Spinal cord (tissue), 10 donors: Measurements from ENCODE around the gene DOK6. TPM values are rescaled to one million over a fixed set of nuclear protein-coding genes. Genes with fewer than 3 reads are reported as not detected.
"Not testable (repeated sequence)": the region's sequence is repeated elsewhere in the genome, so short reads cannot be mapped to it uniquely, and the experiment has no call there.

ENCODE experiments used
- DNase-seq, 6 donors: peaks; one replicate each; pipeline versions ENCODE4 v3.0.0 to v3.0.0-alpha.2; 2013 to 2015; ENCODE audit warnings: low spot score in 6 of 6, low read depth in 4 of 6
- H3K27ac ChIP-seq: one replicate; pipeline ENCODE4 v1.5.1; 2013; ENCODE audit warnings: low read depth, low read length, control low read depth
- H3K27me3 ChIP-seq: one replicate; pipeline ENCODE4 v1.6.1; 2013; ENCODE audit warnings: low read length; ENCODE audit not compliant: control insufficient read depth, insufficient read depth
- H3K36me3 ChIP-seq: one replicate; pipeline ENCODE4 v1.6.1; 2013; ENCODE audit warnings: low read length; ENCODE audit not compliant: control insufficient read depth, insufficient read depth
- H3K4me1 ChIP-seq: one replicate; pipeline ENCODE4 v1.6.1; 2013; ENCODE audit warnings: low read length; ENCODE audit not compliant: control insufficient read depth, insufficient read depth
- H3K4me3 ChIP-seq: one replicate; pipeline ENCODE4 v1.5.1; 2013; ENCODE audit warnings: low read depth, low read length, control low read depth
- H3K9me3 ChIP-seq: one replicate; pipeline ENCODE4 v1.6.1; 2013; ENCODE audit warnings: low read length; ENCODE audit not compliant: control insufficient read depth, insufficient read depth
- WGBS: methylation state at CpG from one replicate; pipeline ENCODE4 v1.1.5; 2013; ENCODE audit warnings: missing lambda C conversion rate; ENCODE audit not compliant: insufficient coverage; 5-methylcytosine and 5-hydroxymethylcytosine counted together
- long read RNA-seq, 4 donors: transcript quantifications; one replicate each; lab custom pipeline, GENCODE V29; 2026
- polyA plus RNA-seq, 2 donors: library from polyadenylated mRNA; unstranded; fragments of 120-200 nt; gene quantifications; one replicate each; pipeline ENCODE4 v1.2.1, GENCODE V29; 2013; ENCODE audit not compliant: insufficient read length in 2 of 2
- total RNA-seq, 2 donors: library from RNA; depleted of rRNA in 1 of 2; stranded (reverse); fragments of 120-200 nt in 1 of 2; fragments of >200 nt in 1 of 2; gene quantifications; one replicate each; pipeline versions ENCODE4 v1.2.3 to v1.2.4, GENCODE V29; 2013 to 2014
- donor health status: healthy.

The DOK6 gene
- 10 to 100 TPM; 26.5 to 64.4 TPM for total RNA-seq
- 10 to 100 TPM; 31.0 to 50.3 TPM for polyA plus RNA-seq
- long read RNA-seq, donor 1, full-length matches to known transcripts = 12 of 12 reads
- long read RNA-seq, donor 1, partial matches to known transcripts = 0 of 12 reads
- long read RNA-seq, donor 1, other reads (novel, unspliced or antisense) = 0 of 12 reads
- long read RNA-seq, donor 2, full-length matches to known transcripts = 6 of 6 reads
- long read RNA-seq, donor 2, partial matches to known transcripts = 0 of 6 reads
- long read RNA-seq, donor 2, other reads (novel, unspliced or antisense) = 0 of 6 reads
- long read RNA-seq, donor 3, full-length matches to known transcripts = 8 of 8 reads
- long read RNA-seq, donor 3, partial matches to known transcripts = 0 of 8 reads
- long read RNA-seq, donor 3, other reads (novel, unspliced or antisense) = 0 of 8 reads
- long read RNA-seq, donor 4, full-length matches to known transcripts = 2 of 2 reads
- long read RNA-seq, donor 4, partial matches to known transcripts = 0 of 2 reads
- long read RNA-seq, donor 4, other reads (novel, unspliced or antisense) = 0 of 2 reads

DNA sequence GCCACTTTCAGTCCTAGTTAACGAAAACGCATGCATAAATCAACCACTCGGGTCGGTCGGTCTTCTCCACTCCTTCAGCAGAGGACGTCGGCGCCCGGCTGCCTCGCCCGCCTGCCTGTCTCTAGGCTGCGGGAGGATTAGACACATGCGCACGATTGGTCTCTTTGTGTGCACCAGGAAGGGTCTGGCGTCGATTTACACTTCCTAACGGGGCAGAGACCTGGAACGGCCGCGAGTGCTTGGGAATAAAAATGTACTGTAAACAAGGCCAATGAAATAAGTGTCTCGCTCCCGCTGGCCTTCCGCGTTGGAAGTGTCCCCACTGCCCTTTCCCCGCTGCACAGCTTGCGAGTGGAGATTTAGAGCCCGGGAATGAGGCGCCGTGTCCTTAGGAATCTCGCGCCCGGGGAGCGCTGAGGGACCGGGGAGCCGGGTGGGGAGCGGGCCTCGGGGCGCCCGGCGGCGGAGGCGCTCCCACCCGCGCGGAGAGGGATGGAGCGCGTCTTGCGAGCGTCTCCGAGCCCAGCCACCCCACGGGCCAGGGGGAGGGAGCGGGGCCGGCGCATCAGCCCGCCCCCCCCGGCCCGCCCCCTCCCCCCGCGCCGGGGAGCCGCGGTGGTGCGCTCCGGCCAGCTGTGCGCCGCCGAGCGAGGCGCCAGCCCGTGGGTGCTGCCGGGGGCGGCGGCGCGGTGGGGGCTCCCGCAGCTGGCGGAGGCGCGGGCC is at the start of gene DOK6:
TSS of gene DOK6 (plus strand) at position 636 of the 723 bp plus-strand sequence.
- peak within 1 kb of the TSS; percentile 81 for H3K4me3 ChIP-seq
- H3K9me3 ChIP-seq = no peaks in the 10 kb centered on the region
- peak within 1 kb of the TSS; percentile 72 for H3K27ac ChIP-seq
- WGBS = under 1% methylated on average over 78 of the region's 79 CpGs
- H3K36me3 ChIP-seq = no peaks in the 10 kb centered on the region
- H3K27me3 ChIP-seq = peaks cover 14% of the 10 kb centered on the region
- H3K4me1 ChIP-seq = peaks cover 17% of the 10 kb centered on the region
- peak; percentile 57 to 96 (median 74) for DNase-seq

DNA sequence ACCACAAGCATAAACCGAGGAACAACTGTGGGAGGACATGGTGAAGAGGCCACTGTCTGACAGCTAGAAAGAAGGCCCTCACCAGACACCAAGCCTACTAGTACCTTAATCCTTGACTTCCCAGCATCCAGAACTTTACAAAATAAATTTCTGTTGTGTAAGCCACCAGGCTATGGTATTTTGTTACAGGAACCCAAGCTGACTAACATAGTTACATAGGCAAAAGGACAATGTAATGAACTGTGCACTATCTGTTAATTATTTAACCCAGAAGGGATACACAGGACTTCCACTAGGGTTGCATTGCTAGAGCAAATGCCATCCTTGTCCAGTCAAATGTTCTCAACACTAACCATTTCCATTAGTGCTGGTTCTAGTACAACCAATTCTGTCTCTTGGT is 47.7 kb upstream of the DOK6 start:
- H3K4me3 ChIP-seq = no peak overlapping the region
- WGBS = 80% methylated on average over 1 of the region's 1 CpG
- no peaks in the 10 kb centered on the region for H3K9me3 ChIP-seq

DNA sequence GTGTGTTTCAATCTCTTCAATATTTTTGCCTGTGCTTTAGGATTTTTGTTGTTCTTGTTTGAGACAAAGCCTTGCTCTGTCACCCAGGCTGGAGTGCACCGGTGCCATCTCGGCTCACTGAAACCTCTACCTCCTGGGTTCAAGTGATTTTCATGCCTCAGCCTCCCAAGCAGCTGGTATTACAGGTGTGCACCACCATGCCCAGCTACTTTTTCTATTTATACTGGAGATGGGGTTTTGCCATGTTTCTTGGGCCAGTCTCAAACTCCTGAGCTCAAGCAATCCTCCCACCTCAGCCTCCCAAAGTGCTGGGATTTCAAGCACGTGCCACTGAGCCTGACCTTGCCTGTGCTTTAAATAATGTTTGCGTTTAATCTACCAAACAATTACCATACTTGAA is 43.1 kb upstream of the DOK6 start:
- DNase-seq = no peak
- peaks cover 2% of the 10 kb centered on the region for H3K9me3 ChIP-seq
- no peaks in the 10 kb centered on the region for H3K36me3 ChIP-seq
- H3K27ac ChIP-seq = no peak overlapping the region
- no peaks in the 10 kb centered on the region for H3K27me3 ChIP-seq
- H3K4me1 ChIP-seq = no peaks in the 10 kb centered on the region
- no peak overlapping the region for H3K4me3 ChIP-seq
- no CpG with 5 or more reads among the region's 4 CpGs for WGBS

More for the DNA sequence above, 47.7 kb upstream of the DOK6 start:
- Histone ChIP-seq H3K36me3 (no peaks in the 10 kb centered on the region), H3K4me1 (no peaks in the 10 kb centered on the region), H3K27me3 (no peaks in the 10 kb centered on the region), H3K27ac (no peak overlapping the region)
- no peak for DNase-seq

DNA sequence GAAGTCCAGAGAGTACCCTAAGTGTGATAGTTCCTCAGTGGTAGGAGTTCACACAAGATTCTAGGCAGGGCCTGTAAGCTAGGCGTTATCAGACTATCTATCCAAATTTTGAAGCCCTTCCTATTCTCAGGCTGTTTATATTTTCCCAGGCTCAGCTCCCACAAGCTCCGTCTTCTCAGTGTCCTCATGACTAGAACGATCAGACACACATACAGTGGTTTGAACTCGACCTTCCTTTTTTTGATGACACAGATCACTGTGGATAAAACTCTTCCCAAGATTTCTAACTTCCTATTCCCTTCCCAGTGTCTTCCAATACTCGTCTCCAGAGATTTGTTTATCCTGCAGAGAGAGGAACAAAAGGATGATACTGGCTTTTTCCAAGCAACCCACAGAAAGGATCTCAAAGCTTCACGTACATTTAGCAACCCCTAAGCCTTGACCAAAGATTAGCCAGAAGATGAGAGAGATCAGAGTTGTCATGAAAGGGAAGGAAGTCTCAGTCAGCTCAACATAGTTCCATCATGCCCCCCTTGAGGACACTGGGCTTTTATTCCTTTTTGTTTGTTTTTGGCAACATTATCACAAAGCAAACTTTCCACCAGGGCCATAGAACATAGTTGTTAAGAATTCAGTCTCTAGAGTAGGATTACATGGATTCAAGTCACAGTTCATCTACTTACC is 42.3 kb upstream of the DOK6 start:
- Histone ChIP-seq H3K27ac (no peak overlapping the region), H3K4me3 (no peak overlapping the region), H3K4me1 (no peaks in the 10 kb centered on the region), H3K9me3 (peaks cover 2% of the 10 kb centered on the region), H3K36me3 (no peaks in the 10 kb centered on the region), H3K27me3 (no peaks in the 10 kb centered on the region)
- DNase-seq = peak in 1 of 6 donors; percentile 38
- 75% methylated on average over 4 of the region's 6 CpGs for WGBS

DNA sequence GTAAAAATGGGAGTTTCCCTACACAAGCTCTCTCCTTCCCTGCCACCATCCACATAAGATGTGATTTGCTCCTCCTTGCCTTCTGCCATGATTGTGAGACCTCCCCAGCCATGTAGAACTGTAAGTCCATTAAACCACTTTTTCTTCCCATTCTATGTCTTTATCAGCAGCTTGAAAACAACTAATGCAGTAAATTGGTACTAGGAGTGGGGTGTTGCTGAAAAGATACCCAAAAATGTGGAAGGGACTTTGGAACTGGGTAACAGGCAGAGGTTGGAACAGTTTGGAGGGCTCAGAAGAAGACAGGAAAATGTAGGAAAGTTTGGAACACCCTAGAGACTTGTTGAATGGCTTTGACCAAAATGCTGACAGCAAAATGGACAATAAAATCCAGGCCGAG is 40.9 kb upstream of the DOK6 start:
- H3K4me3 ChIP-seq, DNase-seq, H3K27ac ChIP-seq, H3K4me1 ChIP-seq, H3K36me3 ChIP-seq, H3K9me3 ChIP-seq, H3K27me3 ChIP-seq: not testable (repeated sequence)
- WGBS = 100% methylated on average over 1 of the region's 1 CpG

DNA sequence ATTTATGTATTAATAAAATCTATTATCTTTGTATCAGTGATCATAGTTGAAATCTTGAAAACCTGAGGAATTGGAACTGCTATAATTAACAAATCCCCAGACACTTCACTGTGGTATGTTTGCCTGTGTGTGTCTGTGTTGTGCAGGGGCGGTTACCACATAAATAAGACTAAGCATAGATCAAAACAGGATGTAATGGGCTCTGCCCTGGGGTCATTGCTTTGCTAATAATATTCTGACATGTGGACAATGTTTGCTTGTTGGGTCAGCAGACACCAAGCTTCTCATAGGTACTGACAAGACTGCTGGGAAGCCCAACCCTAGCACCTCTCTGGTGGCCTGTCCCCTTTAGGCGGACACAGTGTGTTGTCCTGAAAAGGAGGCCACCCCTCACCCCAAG is 35.8 kb upstream of the DOK6 start:
- no peaks in the 10 kb centered on the region for H3K4me1 ChIP-seq
- 91% methylated on average over 1 of the region's 2 CpGs for WGBS
- no peak overlapping the region for H3K27ac ChIP-seq
- no peaks in the 10 kb centered on the region for H3K9me3 ChIP-seq
- DNase-seq = no peak
- no peaks in the 10 kb centered on the region for H3K36me3 ChIP-seq
- H3K27me3 ChIP-seq = no peaks in the 10 kb centered on the region
- no peak overlapping the region for H3K4me3 ChIP-seq

DNA sequence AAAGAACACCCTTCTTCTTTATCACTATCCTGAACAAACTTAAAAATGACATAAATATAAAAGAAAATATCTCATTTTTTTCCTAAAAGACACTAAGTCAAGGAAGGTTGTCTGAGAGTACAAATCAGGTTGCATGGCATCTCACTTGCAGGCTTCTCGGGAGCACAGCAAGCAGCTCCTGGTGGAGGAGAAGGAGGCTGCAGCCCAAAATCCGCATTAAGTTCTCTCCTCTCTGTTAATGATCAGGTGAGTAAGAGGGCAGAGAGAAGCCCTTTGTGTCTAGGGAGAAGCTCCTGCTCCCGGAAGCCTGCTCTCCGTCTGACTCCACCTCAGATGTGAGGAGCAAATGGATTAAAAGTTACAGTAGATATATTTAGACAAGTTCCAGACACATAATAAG is 35.0 kb upstream of the DOK6 start:
- Histone ChIP-seq H3K27me3 (no peaks in the 10 kb centered on the region), H3K9me3 (no peaks in the 10 kb centered on the region), H3K4me1 (no peaks in the 10 kb centered on the region), H3K36me3 (no peaks in the 10 kb centered on the region), H3K4me3 (no peak overlapping the region), H3K27ac (no peak overlapping the region)
- no peak for DNase-seq
- 100% methylated on average over 1 of the region's 4 CpGs for WGBS

DNA sequence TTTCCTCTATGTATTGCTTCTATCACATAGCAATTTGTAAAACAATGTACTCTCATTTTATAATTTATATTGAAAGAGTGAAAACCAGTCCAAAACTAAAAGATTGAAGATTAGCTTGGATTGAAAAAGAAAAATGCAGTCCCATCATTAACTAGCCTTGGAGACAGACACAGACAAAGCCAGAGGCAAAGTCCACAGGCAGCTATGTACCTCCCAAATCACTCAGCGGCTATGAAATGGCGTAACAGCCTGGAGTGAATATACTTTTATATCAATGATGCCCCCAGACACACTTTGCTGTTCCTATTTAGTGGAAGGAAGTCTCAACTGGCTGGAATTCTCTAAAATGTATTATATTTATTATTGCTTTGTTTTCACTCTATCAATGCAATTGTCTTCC is 33.6 kb upstream of the DOK6 start:
- no peaks in the 10 kb centered on the region for H3K9me3 ChIP-seq
- no peak overlapping the region for H3K27ac ChIP-seq
- WGBS = no CpG with 5 or more reads among the region's 2 CpGs

DNA sequence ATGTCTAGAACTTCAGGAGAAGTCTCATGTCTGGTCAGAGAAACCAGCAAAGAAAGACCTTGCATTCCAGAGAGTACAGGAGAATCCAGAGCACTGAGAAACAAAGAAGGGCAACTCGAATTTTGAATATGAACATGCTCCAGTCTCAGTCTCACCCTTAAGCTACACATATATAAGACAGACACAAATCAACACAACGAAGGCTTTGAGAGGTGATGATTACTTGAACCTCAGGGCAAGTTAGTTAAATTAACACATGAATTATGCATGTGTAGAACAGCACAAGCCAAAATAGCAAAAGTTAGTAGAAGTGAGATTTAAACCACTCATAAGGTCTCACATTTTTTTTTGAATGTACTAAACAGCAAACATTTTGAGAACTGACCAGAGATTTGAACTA is 29.0 kb upstream of the DOK6 start:
- no peak for DNase-seq
- WGBS = 100% methylated on average over 1 of the region's 2 CpGs
- H3K27me3 ChIP-seq = no peaks in the 10 kb centered on the region
- H3K4me1 ChIP-seq = no peaks in the 10 kb centered on the region
- H3K4me3 ChIP-seq = no peak overlapping the region
- H3K27ac ChIP-seq = no peak overlapping the region
- no peaks in the 10 kb centered on the region for H3K9me3 ChIP-seq
- no peaks in the 10 kb centered on the region for H3K36me3 ChIP-seq

More for the DNA sequence above, 33.6 kb upstream of the DOK6 start:
- no peak overlapping the region for H3K4me3 ChIP-seq
- no peaks in the 10 kb centered on the region for H3K36me3 ChIP-seq
- no peaks in the 10 kb centered on the region for H3K27me3 ChIP-seq
- H3K4me1 ChIP-seq = no peaks in the 10 kb centered on the region
- DNase-seq = no peak
